GM12891 (cell line): Measurements from ENCODE around the gene JADE2.
A peak's percentile ranks its signal among the peaks of the same experiment; 100 is the strongest.

Source experiments
- POLR2A ChIP-seq: IDR thresholded peaks from 2 replicates; pipeline ENCODE4 v1.6.1; 2011; ENCODE audit warnings: low read depth, low read length, control low read depth
- POLR2AphosphoS5 ChIP-seq: IDR thresholded peaks from 2 replicates; pipeline ENCODE4 v1.6.1; 2011; ENCODE audit warnings: low read depth, low read length, control low read depth
- POU2F2 ChIP-seq: IDR thresholded peaks from 2 replicates; pipeline ENCODE4 v1.6.1; 2011; ENCODE audit warnings: low read depth, mild to moderate bottlenecking, control low read depth, low read length, moderate library complexity
- SPI1 ChIP-seq: IDR thresholded peaks from 2 replicates; pipeline ENCODE4 v1.6.1; 2011; ENCODE audit warnings: low read depth, low read length, control low read depth
- TAF1 ChIP-seq: IDR thresholded peaks from 2 replicates; pipeline ENCODE4 v1.6.1; 2011; ENCODE audit warnings: low read depth, low read length, control low read depth

DNA sequence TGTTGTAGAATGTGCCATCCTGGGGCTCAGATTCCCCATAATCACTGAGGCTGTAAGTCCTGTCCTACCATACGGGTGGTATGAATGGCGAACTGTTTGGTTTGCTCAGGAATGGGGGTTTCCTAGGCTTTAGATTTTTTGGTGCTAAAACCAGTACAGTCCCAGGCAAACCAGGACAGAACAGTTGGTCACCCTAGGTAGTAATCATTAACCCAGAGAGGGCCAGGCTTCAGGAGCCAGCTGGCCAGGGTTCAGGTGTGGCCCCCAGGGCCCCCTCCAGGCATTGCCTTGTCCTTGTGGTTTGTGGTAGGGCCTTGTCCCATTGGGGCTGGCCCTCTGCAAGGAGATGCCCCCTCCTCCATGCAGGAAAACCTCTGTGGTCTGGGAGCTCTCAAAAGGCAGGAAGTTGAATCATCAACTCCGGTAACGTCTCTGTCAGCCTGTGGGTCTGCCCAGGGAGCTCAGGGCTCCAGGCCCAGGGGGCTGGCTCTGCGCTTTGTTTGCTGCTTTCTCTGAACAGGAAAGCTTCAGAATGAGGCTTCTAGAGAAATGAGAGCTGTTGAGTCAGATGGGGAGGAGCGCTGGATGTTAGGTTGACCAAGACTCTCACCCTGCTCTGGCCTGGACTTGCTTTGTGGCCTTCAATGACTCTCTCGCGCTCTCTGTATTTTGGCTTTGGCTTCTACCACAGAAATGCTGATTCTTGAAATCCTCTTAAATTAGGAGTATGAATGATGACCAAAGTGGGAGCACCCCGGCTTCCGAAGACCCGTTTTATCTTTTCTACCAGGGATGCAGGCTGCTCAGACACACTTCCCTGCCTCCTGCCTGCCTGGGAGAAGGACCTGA is 22.2 kb upstream of the JADE2 start:
- TF ChIP-seq TAF1 (no peak), POLR2A (peak; percentile 58; the same call in 1 of the 2 replicates), POLR2AphosphoS5 (peak; percentile 45; the same call in 1 of the 2 replicates), POU2F2 (no peak), SPI1 (no peak)
